Smooth muscle cell of trachea (primary cell): ENCODE measurements around the gene NXF3. TPM values are rescaled to one million over a fixed set of nuclear protein-coding genes. Genes with fewer than 3 reads are reported as not detected.

ENCODE experiments used
- total RNA-seq: library from RNA; depleted of rRNA; stranded (reverse); fragments of >200 nt; gene quantifications from 2 replicates; pipeline ENCODE4 v1.2.1, GENCODE V29; 2014

The NXF3 gene, protein sequence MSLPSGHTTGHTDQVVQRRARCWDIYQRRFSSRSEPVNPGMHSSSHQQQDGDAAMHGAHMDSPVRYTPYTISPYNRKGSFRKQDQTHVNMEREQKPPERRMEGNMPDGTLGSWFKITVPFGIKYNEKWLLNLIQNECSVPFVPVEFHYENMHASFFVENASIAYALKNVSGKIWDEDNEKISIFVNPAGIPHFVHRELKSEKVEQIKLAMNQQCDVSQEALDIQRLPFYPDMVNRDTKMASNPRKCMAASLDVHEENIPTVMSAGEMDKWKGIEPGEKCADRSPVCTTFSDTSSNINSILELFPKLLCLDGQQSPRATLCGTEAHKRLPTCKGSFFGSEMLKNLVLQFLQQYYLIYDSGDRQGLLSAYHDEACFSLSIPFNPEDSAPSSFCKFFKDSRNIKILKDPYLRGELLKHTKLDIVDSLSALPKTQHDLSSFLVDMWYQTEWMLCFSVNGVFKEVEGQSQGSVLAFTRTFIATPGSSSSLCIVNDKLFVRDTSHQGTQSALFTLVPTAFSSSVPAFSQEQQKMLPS
- not detected in 2 replicates for total RNA-seq

DNA sequence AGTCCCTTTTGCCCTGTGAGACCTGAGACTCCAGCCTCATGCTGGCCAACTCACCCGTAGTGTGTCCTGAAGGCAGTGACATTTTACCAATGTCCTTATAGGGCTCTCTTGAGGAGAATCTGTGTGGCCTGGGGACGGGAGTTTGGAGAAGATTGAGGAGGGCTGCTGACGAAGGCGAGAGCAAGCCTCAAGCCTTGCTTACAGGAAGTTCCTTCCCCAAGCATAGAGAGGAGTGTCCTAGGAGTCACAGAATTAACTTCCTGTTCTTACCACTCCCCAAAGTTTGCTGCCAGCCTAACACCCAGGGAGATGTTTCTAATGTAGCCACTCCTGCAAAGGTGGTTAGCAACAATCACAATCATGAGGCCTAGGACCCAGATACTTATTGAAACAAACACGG is at the start of gene NXF3:
NXF3 (minus strand) TSS at position 202 of the 400 bp plus-strand sequence; CDS start at position 82, 120 bp downstream.

DNA sequence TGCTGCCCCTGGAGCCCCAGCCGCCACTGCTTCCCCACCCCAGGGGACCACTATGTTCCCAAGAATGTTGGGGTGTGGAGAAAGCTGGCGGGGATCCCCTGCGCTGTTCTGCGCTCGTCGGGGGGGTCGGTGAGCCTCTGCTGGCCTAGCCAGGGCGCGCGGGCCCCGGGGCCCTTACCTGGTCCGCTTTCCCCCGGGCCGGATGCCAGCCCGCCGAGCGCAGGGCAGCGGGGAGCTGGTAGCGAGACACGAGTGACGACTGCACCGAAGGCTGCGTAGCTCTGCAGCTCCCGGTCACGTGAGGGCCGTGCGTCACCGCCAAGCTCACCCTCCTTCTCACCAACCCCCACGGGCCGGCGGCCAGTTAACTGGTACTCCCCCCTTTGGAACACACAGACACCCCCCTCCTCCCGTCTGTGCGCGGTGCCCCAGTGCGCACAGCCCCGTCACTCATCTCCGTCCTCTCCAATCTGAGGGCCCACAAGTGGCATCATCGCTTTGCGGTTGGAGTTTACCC is 29.0 kb downstream of the NXF3 start, which contains the start of gene BEX1:
BEX1 (minus strand) TSS at position 254 of the 517 bp plus-strand sequence. CDS start 897 bp downstream, outside the sequence.

Other genes starting within 250 kb of the NXF3 start
- 0.50 and 0.73 TPM in 2 replicates for gene RAB40AL, start 155.9 kb downstream of the NXF3 start, total RNA-seq
- gene BEX1, start 29.0 kb downstream of the NXF3 start, total RNA-seq = 0.15 and 0.17 TPM in 2 replicates
- 19.2 and 23.2 TPM in 2 replicates for gene BEX4, start 122.0 kb upstream of the NXF3 start, total RNA-seq
- gene TCEAL8, start 162.0 kb upstream of the NXF3 start, total RNA-seq = 99.7 and 155 TPM in 2 replicates
- not detected in 2 replicates for gene TCEAL5, start 183.6 kb upstream of the NXF3 start, total RNA-seq
- 0.73 and 0.99 TPM in 2 replicates for gene BEX2, start 217.8 kb upstream of the NXF3 start, total RNA-seq
- 43.7 and 66.8 TPM in 2 replicates for gene TCEAL7, start 237.1 kb upstream of the NXF3 start, total RNA-seq